HG03139 (cell line): ENCODE results near the gene ZKSCAN2.

Source experiments
- ATAC-seq: cut with Tn5 transposase; IDR thresholded peaks from one replicate; pipeline ENCODE4 v1.9.1; 2021; ENCODE audit not compliant: unreplicated experiment

The ZKSCAN2 gene

GRCh38 chr16:25224731-25225319 is 32.8 kb downstream of the ZKSCAN2 start:
- no peak for ATAC-seq

GRCh38 chr16:25223964-25224363 is 33.7 kb downstream of the ZKSCAN2 start:
- ATAC-seq, result no peak

GRCh38 chr16:25222959-25223358 is 34.7 kb downstream of the ZKSCAN2 start:
- ATAC-seq, result no peak

- no peak for ATAC-seq
Measured at GRCh38 chr16:25219070-25219737, 38.4 kb downstream of the ZKSCAN2 start.

GRCh38 chr16:25217921-25218320 is 39.7 kb downstream of the ZKSCAN2 start:
- no peak for ATAC-seq

GRCh38 chr16:25217112-25217511 is 40.5 kb downstream of the ZKSCAN2 start:
- no peak for ATAC-seq

- ATAC-seq, result no peak
Measured at GRCh38 chr16:25213709-25214397, 43.8 kb downstream of the ZKSCAN2 start.

GRCh38 chr16:25212636-25213035 is 45.0 kb downstream of the ZKSCAN2 start:
- no peak for ATAC-seq

GRCh38 chr16:25210758-25211157 is 46.9 kb downstream of the ZKSCAN2 start:
- ATAC-seq, result no peak

GRCh38 chr16:25199457-25199856 is 58.2 kb downstream of the ZKSCAN2 start:
- ATAC-seq, result no peak

- ATAC-seq, result no peak
Measured at GRCh38 chr16:25198021-25198420, 59.6 kb downstream of the ZKSCAN2 start.

- ATAC-seq, result no peak
Measured at GRCh38 chr16:25194273-25194878, 63.3 kb downstream of the ZKSCAN2 start.

GRCh38 chr16:25192096-25192495 is 65.5 kb downstream of the ZKSCAN2 start:
- no peak for ATAC-seq

- no peak for ATAC-seq
Measured at GRCh38 chr16:25189305-25189704, 68.3 kb downstream of the ZKSCAN2 start.

- ATAC-seq, result no peak
Measured at GRCh38 chr16:25187491-25187795, 70.2 kb downstream of the ZKSCAN2 start.
